GM12873 (cell line): ENCODE results near the gene PUS3.

Experiments
- CTCF ChIP-seq: IDR thresholded peaks from 2 replicates; pipeline ENCODE4 v1.5.1; 2012; ENCODE audit warnings: low read depth, mild to moderate bottlenecking, moderate library complexity, low read length, control low read depth; ENCODE audit not compliant: insufficient read depth; ENCODE audit errors: missing control alignments

The PUS3 gene

GRCh38 chr11:125948278-125949051 is 45.5 kb upstream of the PUS3 start:
- no peak for TF ChIP-seq CTCF

GRCh38 chr11:125947419-125948277 is 44.6 kb upstream of the PUS3 start:
- no peak for TF ChIP-seq CTCF

- no peak for TF ChIP-seq CTCF
Observed at GRCh38 chr11:125946712-125947418, 43.9 kb upstream of the PUS3 start.

GRCh38 chr11:125945797-125946520 is 43.0 kb upstream of the PUS3 start, which contains the start of gene VSIG10L2:
Gene VSIG10L2, plus strand, starts transcription at chr11:125946044. Its CDS starts 12 bp downstream, at chr11:125946056.
- no peak for TF ChIP-seq CTCF

- TF ChIP-seq CTCF: no peak
Observed at GRCh38 chr11:125945011-125945796, 42.2 kb upstream of the PUS3 start.

GRCh38 chr11:125944350-125945010 is 41.5 kb upstream of the PUS3 start:
- TF ChIP-seq CTCF: no peak
